H1 (cell line): ENCODE measurements around the gene NR1D2. TPM values are rescaled to one million over a fixed set of nuclear protein-coding genes. Genes with fewer than 3 reads are reported as not detected.

Experiments used
- CTBP2 ChIP-seq: IDR thresholded peaks from 2 replicates; pipeline ENCODE4 v1.7.0; 2011; ENCODE audit warnings: borderline replicate concordance, mild to moderate bottlenecking, moderate library complexity, mixed read lengths, low read length; ENCODE audit not compliant: insufficient read depth, insufficient read length
- GTF2F1 ChIP-seq: IDR thresholded peaks from 2 replicates; pipeline ENCODE4 v1.6.1; 2012; ENCODE audit warnings: low read depth, low read length, improper control_type of control experiment, borderline replicate concordance
- polyA plus RNA-seq, 7 experiments: library from polyadenylated mRNA; depleted of rRNA in 3 of 7; stranded (reverse) in 5 of 7; unstranded in 2 of 7; fragments of >200 nt in 5 of 7; fragments of 200-250 nt in 2 of 7; gene quantifications; 1 replicate in 5 of 7; 2 replicates in 1 of 7; 4 replicates in 1 of 7; pipeline versions ENCODE4 v1.2.1 to v1.2.3, GENCODE V29; 2011 to 2013; ENCODE audit warnings: missing spikeins in 2 of 7, mixed read lengths in 2 of 7
- total RNA-seq: library from RNA; stranded (reverse); fragmentation: NEBNext Ultra II Directional; extraction: Animal tissue kit (Norgen Biotek cat#: 25700); gene quantifications from 2 replicates; pipeline ENCODE4 v1.2.1, GENCODE V29; 2021

The NR1D2 gene
- total and polyA plus RNA-seq, 2 of the 8 experiments (the other 6 are each of a cell fraction or from before 2014, with no cell fraction given) = 5.9 to 21.7 TPM

- TF ChIP-seq GTF2F1 = no peak
- TF ChIP-seq CTBP2 = no peak
Measured at GRCh38 chr3:23944007-23944783, 891 bp upstream of the NR1D2 start (continued).
